Activated CD8-positive, alpha-beta memory T cell treated with anti-CD3 and anti-CD28 coated beads for 4 hours (primary cell): ENCODE measurements around the gene TET3.

ENCODE experiments used
- DNase-seq, 2 donors: peaks; one replicate each; pipeline ENCODE4 v3.0.0-alpha.2; 2020; ENCODE audit warnings: low read depth in 2 of 2

Gene TET3

DNA sequence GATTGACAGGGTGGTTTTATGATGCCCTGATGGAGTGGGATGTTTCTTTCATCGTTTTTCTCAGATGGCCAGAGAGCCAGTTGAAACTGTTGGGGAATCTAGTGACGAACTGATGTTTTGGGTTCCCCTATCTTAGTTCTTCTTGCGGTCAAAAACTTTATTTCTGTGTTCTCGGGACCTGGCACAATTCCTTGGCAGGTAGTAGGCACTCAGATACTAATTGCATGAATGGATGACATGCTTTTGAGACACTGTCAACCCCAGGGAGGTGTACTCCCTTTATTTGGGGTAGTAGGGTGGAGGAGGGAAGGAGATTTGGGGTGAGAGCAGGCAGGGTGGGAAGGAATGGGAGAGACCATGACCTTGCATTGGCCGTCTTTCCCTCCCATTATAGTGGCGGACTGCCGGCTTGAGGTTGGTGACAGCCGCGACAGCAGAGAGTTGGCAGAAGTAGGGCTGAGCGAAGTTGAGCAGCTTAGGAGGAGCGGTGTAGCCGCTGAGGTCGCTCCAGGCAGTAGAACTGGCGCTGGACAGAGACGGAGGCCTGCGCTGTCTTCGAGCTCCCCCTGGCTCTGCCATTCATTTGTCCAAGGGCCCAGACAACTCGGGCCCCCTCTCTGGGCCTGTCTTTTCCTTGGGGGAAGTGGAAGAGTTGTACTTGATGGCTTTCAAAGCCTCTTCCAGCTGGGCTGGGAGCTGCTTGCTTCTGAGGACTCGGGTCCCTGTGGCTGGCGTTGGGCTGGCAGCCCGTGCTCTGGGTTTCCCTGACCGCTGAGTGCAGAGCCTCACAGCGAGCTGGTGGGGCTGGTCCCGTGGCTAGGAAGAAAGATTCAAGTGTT is 2.6 kb downstream of the TET3 start:
- no peak for DNase-seq

DNA sequence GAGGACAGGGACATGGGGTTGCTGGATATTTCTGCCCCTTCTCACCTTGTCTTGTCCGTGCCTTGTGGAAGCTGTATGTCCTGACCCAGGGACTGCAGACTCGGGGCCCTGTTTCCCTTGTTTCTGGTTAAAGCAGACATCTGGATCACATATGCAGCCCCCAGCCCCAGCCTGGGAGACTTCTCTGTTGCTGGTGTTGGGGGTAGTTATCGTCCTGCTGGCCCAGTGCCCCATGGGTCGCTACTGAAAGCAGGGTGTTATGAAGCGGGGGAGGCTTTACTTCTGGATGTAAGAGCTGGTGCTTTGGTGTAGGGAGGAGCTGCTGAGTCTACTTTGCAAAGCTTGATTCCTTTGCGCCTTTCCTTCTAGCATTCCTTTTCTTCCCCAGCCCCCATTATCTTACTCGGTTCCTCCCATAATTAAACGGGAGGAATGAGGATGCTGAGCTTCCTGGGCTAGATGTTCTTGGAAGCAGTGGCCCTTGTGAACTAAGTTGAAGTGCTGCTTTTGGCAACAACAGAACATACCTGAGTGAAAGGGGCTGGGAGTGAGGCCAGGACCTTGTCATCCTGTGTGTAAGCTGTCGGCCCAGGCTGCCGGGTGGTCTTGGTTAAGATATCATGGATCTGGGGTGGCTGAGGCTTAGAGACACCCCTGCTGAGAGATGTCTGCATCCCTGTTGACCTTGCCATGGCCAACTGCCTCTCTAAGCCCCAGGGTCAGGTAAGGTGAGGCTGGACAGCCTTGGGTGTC is 3.4 kb downstream of the TET3 start:
- DNase-seq, result no peak

DNA sequence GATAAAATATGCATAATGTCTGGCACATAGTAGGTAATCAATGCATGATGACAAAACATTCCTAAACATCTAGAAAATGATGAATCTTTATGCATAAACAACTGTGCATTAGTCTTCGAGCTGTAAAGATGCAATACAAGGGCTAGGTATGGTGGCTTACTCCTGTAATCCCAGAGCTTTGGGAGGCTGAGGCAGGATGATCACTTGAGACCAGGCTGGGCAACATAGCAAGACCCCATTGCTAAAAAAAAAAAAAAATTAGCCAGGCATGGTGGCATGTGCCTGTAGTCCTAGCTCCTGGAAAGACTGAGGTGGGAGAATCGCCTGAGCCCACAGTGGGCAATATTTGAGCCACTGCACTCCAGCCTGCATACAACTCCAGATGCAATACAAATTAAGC is 5.3 kb downstream of the TET3 start:
- no peak for DNase-seq

DNA sequence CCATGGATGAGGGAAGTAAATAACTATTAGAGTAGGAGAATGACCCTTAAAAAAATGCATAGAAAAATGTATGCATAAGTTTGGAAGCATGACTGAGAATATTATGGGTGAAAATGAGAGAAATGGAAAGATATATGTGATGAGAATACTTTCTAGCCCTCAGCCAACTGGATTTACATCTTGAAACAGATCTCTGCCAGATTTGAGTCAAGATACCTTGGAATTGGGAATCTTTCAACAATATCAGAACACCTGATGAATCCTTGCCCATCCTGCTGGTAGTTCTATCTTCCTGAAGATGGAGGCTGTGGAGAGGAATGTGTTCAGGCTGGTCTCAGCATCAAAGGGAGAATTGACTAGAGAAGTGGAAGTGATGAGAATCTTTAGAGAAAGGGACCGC is 5.8 kb downstream of the TET3 start:
- DNase-seq, result no peak

DNA sequence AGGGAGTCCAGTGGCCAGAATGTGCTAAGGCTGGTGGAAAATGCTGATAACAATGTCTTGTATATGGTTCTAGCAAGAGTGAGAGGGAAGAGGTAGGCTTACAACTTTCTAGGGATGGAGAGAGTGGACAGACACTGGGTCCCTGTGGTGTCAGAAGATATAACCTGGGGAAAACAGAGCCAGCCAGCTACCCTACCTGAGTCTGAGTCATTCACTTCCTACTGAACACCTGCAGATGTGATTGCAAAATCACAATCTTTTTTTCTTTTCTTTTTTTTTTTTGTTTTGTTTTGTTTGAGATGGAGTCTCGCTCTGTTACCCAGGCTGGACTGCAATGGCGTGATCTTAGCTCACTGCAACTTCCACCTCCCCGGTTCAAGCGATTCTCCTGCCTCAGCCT is 7.3 kb downstream of the TET3 start:
- no peak for DNase-seq

DNA sequence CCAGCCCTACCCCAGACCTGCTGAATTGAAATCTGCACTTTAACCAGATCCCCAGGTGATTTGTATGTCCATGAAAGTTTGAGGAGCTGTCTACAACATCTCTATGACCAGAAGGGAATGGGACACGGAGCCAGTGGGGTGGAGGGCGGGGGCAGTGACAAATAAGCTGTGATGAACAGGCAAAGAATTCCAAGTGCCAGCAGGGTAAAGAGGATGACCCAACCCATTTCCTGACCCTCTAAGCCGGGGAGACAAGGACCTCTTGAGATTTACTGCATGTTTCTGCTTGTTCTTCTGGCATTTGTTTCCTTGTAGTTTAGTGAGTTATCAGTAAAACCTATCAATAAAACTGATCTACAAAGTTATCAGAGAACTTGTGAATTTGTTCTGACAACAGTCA is 8.7 kb downstream of the TET3 start:
- DNase-seq, result no peak

DNA sequence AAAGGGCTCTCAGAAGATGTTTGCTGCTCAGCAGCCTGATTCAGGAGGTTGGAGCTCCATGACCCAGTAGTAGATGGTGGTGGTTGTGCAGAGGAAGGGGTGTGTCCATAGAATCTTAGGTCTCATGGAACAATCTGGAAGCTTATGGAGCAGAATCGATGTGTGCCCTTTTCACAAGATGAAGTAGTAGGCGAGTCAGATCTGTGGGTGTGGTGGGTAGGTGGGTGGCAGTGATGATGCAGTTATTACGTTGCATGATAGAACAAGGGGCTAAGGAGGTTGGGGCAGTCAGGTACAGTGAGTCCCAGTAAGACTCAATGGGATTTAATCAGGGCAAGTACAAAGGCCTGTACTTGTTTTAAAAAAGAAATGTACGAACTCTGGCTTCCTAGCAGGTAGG is 9.1 kb downstream of the TET3 start:
- DNase-seq, result no peak

DNA sequence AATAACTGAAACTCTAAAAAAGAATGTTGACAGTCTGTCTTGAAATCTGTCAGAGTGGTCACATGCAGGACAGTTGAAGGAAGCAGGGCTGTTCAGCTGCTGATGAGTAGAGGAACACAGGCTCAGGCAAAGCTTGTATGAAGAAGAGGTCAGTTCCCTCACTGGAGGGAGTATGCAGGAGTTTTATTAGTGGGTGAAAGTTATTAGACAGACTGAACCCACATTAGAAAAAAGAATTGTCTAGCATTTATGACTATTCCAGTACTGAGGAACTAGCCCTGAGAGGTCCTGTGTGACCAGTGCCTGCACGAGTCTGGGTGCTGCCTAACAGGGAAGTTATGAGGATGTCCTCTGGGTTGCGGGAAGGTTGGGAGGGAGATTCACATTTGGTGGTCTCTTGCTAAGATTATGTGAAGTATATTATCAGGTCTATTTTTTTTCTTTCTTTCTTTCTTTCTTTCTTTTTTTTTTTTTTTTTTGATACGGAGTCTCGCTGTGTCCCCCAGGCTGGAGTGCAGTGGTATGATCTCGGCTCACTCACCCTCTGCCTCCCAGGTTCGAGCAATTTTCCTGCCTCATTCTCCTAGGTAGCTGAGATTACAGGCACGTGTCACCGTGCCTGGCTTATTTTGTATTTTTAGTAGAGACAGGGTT is 9.6 kb downstream of the TET3 start:
- no peak for DNase-seq

DNA sequence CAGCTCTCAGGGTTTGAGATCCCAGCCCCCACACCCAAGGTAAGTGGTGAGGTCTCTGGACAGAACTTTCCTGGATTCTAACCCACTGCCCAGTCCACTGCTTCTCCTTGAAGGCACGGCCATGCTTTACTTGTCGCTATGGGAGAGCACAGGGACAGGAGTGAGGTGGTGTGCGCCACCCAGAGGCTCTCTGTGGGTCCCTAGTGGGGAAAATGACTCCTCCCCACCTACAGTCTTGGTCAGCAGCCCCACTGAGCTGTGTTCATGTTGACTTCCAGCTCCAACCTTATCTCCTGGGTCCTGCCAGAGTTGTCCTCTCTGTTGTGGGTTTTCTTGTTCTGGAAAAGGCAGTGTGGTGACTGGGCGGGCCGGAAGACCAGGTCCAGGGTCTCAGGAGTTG is 11.1 kb downstream of the TET3 start:
- DNase-seq, result no peak

DNA sequence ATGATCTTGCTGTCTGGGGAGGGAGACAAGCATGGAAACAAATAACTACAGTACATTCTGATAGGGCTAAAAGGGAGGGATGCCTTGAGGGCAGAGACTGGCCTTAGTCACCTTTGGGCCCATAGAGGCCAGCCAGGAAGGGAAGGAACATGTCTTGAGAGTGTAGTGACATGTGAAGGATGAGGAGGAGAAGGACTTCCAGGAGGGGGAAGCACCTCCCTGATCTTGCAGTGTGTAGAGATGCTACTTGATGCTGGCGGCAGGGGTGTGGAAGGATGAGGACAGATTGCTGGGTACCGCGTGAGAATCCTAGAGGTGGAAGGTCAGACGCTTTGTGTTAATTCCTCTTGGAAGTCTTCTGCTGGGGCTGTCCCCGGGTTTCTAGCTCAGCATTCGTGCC is 13.1 kb downstream of the TET3 start:
- no peak for DNase-seq

DNA sequence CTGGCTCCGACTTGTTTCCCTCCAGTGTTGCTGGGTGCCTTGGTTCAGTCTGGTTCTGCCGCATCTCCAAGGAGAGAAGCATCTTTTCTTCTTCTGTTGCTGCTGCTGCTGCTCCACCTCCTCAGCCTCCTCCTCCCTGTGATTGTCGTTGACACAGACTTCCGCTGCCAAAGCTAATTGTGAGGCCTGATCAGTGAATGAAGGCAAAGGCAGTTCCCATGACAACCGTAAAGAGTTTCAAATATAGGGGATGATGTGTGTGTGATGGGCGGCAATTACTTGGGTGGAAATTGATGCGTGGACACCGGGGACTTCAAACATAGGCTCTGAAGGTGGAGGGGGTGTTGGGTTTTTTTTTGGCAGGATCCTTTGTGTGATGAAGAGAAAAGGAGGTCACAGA is 13.7 kb downstream of the TET3 start:
- no peak for DNase-seq

DNA sequence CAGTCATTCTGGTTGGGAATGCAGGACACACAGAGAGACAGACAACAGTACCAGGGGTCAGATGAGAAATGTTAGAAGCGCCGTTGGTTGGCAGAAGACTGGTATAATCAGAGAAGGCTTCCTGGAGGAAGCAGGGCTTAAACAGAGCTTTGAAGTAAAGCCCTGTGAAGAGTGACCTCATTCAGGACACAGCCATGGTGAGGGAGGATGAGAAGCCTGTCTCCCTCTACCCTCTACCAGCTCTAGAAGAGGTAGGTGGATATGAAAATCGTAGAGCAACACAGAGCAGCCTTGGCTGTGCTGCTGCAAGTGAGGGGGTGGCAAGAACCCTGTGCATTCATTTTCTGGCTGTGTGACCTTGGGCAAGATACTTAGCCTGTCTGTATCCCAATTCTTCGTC is 14.2 kb downstream of the TET3 start:
- no peak for DNase-seq

DNA sequence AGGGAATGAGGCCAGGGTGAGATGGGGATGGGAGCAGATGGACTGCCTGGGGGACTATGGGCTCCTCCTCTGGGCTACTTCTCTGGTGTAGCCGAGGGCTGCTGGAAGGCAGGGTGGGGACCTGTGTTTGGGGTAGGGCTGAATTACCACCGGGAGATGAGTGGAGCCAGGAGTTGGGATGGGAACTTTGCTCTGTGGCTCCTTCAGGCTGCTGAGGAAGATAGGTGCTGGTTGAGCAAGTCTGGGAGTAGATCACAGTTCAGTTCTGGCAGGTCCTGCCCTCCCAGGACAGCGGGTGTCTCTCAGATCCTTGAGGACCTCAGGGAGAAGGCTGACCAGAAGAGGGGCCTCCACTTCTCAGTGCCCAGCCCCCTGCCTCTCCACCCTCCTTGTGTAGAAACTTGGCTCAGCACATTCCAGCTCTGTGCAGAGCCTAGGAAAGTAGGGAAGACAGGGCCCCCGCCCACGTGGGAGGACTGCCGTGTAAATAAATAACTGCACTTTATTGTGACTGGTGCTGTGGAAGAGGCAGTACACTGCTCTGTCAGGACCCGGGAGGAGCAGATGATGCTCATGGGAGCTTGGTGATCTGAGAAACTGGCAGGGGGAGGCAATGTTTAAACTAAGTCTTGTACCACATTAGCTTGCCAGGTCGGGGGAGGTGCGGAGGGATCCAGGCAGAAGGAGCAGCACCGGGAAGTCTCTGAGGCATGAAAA is 15.3 kb downstream of the TET3 start:
- no peak for DNase-seq

DNA sequence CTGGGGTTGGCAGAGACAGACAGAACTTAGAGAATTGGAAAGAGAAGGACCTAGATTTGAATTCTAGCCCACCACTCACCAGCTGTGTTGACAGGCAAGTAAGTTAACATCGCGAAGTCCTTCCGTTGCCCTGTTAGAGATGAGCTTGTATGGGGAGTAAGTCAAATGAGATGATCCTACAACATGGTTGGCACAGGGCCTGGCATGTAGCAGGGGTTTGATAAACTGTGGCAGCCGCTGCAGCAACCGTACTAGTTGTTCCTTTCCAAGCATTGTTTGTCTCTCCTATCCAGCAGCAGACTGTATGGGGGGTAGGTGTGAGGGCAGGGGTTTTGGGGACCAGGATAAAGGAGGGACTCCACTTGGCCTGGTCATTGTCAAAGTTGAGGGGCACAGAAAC is 16.0 kb downstream of the TET3 start:
- DNase-seq, result no peak

DNA sequence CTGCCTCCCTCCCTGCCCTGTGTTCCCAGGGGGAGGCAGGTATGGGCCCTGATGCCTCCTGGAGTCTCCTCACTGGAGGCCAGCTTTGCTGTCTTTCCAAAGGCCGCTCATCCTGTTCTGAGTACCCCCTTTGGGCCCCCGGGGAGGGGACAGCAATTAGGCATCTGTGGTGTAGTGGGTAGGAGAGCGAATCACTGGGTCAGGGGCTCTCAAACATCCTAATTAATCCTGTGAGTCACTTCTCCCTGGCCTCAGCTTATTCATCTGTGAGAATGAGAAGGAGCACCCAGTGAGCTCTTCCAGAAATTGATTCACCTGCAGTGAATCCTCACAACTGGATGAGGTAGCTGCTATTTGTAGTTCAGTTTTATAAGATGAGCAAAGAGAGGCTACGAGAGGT is 16.4 kb downstream of the TET3 start:
- DNase-seq, result no peak

DNA sequence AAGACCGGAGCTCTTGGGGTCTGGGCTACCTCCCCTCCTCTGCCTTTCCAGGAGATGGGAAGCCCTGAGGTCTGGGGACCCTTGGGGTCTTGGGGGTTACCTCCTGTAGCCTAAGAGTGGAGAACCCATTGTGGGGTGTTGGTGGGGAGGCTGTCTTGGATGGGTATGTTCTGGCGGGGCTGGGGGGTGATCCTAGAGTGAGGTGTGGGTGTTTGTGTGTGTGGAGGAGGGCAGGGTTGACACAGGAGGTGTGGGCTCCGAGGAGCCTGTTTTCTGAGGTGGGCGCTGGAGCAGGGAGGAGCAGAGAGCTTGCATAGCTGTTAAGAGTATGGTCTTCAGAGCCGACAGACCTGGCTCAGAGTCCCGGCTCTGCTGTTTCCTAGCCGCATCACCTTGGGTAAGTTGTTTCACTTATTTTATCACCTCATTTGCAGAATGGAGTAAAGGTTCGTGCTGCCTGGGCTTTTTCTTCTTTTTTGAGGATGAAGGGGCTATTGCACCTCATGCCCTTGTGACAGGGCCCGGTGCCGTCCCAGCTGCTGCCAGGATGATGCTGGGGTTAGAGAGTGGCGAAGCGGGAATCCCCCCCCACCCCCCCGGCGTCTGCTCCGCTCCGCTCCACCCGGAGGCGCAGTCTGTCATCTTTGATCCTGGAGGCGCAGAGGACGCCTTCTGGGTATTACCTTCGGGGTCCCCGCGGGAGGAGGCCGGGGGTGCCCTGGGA is 17.2 kb downstream of the TET3 start:
- no peak for DNase-seq

DNA sequence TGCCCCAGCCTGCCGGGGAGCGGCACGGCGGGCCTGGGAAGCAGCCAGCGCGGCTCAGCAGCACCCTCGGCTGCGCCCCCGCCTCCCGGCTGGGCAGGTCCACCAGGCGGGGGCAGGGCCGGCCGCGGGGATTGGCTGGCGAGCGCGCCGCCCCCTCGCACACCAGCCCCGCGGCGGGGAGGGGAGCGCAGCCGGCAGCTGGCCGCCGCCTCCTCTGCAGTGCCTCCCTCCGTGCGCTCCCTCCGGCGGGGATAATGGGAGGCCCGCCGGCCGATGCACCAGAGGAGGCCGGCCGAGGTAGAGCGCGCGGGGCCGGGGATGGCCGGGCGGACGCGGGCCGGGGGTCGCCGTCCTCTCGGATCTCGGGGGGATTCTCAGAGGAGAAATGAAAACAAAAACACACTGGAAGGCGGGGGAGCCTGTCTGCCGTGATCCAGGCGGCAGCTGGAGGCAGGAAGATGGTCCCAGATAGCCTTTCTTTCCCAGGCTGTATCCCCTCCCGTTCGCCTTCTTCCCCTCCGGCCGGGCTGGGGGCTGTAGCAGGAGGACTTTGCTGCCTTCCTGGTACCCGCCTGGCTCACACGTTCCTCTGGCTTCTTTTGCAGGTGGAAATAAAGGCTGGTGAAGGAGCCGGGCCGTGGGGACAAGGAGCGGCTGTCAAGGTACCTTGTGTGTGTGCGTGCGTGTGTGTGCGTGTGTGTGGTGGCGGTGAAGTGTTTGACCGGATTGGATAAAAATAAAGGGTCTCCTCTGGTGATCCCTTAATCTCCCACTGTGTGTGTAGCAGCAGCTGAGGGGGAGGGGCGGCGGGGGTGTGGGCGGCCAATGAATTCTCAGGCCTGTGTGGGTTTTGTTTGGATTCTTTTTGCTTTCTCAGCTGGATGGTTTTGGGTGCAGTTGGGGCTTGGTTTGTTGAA is 18.1 kb downstream of the TET3 start:
- DNase-seq, result peak; percentile 48 to 54

DNA sequence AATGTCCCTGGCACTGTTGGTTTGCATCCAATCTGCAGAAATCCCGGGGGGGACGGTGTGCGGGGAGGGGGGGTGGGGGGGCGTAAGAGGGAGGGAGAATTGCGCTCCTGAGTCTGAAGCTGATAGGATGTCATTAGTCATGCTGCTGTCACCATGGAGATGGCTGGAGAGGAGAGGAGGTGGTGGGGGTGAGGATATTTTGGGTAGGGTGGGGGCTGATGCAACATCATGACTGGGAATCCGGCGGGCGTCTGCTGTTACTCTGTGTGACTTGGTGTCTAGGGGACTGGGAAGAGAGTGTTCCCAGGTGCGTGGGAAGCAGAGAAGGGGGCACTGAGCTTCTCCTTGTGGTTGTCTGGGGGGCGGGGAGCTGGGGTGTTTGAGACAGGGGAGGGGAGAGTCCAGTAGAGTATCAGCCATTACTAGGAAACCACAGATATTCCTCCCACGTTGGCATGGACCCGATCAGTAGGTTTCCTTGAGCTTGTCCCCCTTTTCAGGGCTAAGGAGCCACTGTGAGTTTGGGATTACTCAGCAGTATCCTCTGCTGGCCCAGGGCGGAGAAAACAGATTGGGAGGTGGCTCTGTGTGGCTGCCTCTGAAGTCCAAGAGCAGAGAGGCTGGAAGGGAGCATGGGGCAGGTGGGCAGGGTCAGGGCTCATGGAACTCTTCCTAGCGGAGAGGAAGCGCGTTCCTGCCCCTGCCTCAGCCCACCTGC is 18.9 kb downstream of the TET3 start:
- DNase-seq, result no peak

DNA sequence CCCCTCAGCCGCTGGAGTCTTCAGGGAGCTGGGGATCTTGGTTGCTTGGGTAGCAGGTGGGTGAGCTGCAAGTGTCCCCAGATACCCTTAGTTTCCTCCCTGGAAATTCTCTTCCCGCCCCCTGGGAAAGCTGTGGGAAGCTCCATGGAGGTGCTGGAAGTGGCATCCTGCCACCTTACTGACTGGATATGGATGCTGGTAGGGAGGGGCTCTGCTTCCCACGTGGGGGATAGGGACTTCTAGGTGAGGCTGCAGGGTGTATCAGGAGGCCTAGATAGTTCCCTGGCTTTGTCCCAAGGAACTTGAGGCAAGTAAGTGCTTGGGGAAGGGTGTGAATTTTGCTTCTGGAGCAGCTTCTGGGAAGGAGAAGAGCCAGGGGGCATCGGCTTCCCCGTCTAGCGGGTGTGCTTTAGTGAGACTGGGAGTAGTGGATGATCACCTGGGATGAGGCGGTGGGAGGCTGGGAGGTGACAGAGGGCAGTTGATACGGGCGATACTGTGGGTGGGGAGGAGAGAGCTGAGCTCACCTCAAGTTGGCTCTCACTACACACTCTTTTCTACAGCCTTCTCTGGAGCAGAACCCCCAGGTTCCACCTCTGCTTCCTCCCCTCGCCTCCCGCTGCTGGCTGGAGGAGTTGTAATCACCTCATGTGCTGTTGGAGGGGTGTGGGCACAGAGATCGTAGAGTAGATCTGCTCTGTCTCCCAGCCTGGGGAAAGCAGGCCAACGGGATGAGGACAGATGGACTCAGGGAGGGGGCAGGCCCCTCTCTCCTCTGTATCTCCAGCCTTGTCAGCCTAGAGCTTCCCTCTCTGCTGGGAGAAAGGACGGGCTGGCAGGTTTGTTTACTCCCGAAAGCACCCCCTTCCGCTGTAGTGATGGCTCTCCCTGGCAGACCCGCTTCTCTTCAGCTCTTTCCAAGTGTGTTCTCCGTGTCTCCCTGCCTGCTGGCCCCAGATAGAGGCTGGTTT is 19.8 kb downstream of the TET3 start:
- DNase-seq, result no peak
